HG03565 (cell line): ENCODE results near the gene CD300E.

Experiments used
- ATAC-seq: cut with Tn5 transposase; IDR thresholded peaks from one replicate; pipeline ENCODE4 v1.9.1; 2021; ENCODE audit warnings: mild to moderate bottlenecking, moderate library complexity; ENCODE audit not compliant: unreplicated experiment

CD300E gene

GRCh38 chr17:74623693-74624093, at the start of gene CD300E:
Gene CD300E (minus strand): TSS chr17:74623738. CDS start chr17:74623621, 117 bp downstream.
- no peak for ATAC-seq

GRCh38 chr17:74671031-74671771, 47.7 kb upstream of the CD300E start:
- ATAC-seq, result no peak

GRCh38 chr17:74670329-74670728, 46.8 kb upstream of the CD300E start:
- ATAC-seq, result no peak

- ATAC-seq, result no peak
These were observed 40.0 kb upstream of the CD300E start for GRCh38 chr17:74663561-74663960.

- no peak for ATAC-seq
These were observed 36.4 kb upstream of the CD300E start for GRCh38 chr17:74659889-74660288.

GRCh38 chr17:74658620-74659019, 35.1 kb upstream of the CD300E start:
- ATAC-seq, result no peak

- no peak for ATAC-seq
These were observed 31.2 kb upstream of the CD300E start for GRCh38 chr17:74654742-74655141.

- ATAC-seq, result no peak
These were observed 28.5 kb upstream of the CD300E start for GRCh38 chr17:74652020-74652419.

- ATAC-seq, result no peak
These were observed 26.4 kb upstream of the CD300E start for GRCh38 chr17:74649909-74650308.

GRCh38 chr17:74647871-74648672, 24.5 kb upstream of the CD300E start:
- ATAC-seq, result no peak

- ATAC-seq, result no peak
These were observed 22.7 kb upstream of the CD300E start for GRCh38 chr17:74646231-74646630.

GRCh38 chr17:74645010-74645409, 21.5 kb upstream of the CD300E start:
- ATAC-seq, result no peak

- no peak for ATAC-seq
These were observed 20.9 kb upstream of the CD300E start for GRCh38 chr17:74644419-74644818.

- no peak for ATAC-seq
These were observed 20.3 kb upstream of the CD300E start for GRCh38 chr17:74643826-74644225.

GRCh38 chr17:74642995-74643394, 19.5 kb upstream of the CD300E start:
- no peak for ATAC-seq

- no peak for ATAC-seq
These were observed 19.0 kb upstream of the CD300E start for GRCh38 chr17:74642556-74642955.

GRCh38 chr17:74641958-74642298, 18.4 kb upstream of the CD300E start:
- no peak for ATAC-seq

GRCh38 chr17:74641224-74641957, 17.9 kb upstream of the CD300E start:
- ATAC-seq, result no peak

GRCh38 chr17:74639704-74640151, 16.2 kb upstream of the CD300E start:
- no peak for ATAC-seq

GRCh38 chr17:74637926-74638325, 14.4 kb upstream of the CD300E start:
- no peak for ATAC-seq

- no peak for ATAC-seq
These were observed 13.7 kb upstream of the CD300E start for GRCh38 chr17:74637265-74637664.
